Common myeloid progenitor, CD34-positive (primary cell): Measurements from ENCODE around the gene TMEM255B.

ENCODE experiments used
- CTCF ChIA-PET: fragments of 350-600 bp; sonication (Branson Sonifier 250); formaldehyde crosslinking; loops from one replicate; lab custom pipeline; 2021; ENCODE audit warnings: antibody characterized with exemption; lab: Charles Lee
- POLR2A ChIA-PET: fragments of 350-600 bp; sonication (Branson Sonifier 250); formaldehyde crosslinking; loops from one replicate; lab custom pipeline; 2021; ENCODE audit warnings: antibody characterized with exemption; lab: Charles Lee
- DNase-seq, 3 donors: peaks; one replicate each; pipeline versions ENCODE4 v3.0.0 to v3.0.0-alpha.2; 2013
- H3K27ac ChIP-seq, 2 experiments: 1 replicate in 1 of 2; 2 replicates in 1 of 2; pipeline ENCODE4 v1.7.0; 2013; ENCODE audit warnings: inconsistent platforms in 2 of 2, low read length in 2 of 2, mild to moderate bottlenecking in 2 of 2, low read depth in 1 of 2, moderate library complexity in 1 of 2; ENCODE audit not compliant: severe bottlenecking in 2 of 2, insufficient read depth in 1 of 2, poor library complexity in 1 of 2
- H3K27me3 ChIP-seq, 5 experiments: replicated peaks in 2 of 5; 1 replicate in 3 of 5; 2 replicates in 2 of 5; pipeline versions ENCODE4 v1.6.1 to v1.7.0; 2013; ENCODE audit warnings: low read length in 4 of 5, mild to moderate bottlenecking in 2 of 5, moderate library complexity in 2 of 5, inconsistent platforms in 1 of 5; ENCODE audit not compliant: insufficient read depth in 5 of 5, control insufficient read depth in 4 of 5
- H3K36me3 ChIP-seq, 4 experiments: 1 replicate in 2 of 4; 2 replicates in 2 of 4; pipeline versions ENCODE4 v1.6.1 to v1.7.0; 2013; ENCODE audit warnings: low read length in 3 of 4, control low read depth in 1 of 4, mild to moderate bottlenecking in 1 of 4; ENCODE audit not compliant: control insufficient read depth in 4 of 4, insufficient read depth in 4 of 4
- H3K4me1 ChIP-seq, 4 experiments: 1 replicate in 3 of 4; 2 replicates in 1 of 4; pipeline versions ENCODE4 v1.6.1 to v1.7.1; 2013; ENCODE audit warnings: low read length in 3 of 4, mild to moderate bottlenecking in 3 of 4, control low read depth in 1 of 4, inconsistent platforms in 1 of 4, moderate library complexity in 1 of 4; ENCODE audit not compliant: control insufficient read depth in 4 of 4, insufficient read depth in 4 of 4; ENCODE audit errors: control extremely low read depth in 1 of 4
- H3K4me3 ChIP-seq, 7 experiments: 1 replicate in 4 of 7; 2 replicates in 3 of 7; pipeline versions ENCODE4 v1.5.1 to v1.7.0; 2013; ENCODE audit warnings: mild to moderate bottlenecking in 7 of 7, low read length in 6 of 7, moderate library complexity in 6 of 7, inconsistent platforms in 2 of 7, low read depth in 2 of 7, control low read depth in 1 of 7; ENCODE audit not compliant: insufficient read depth in 4 of 7, control insufficient read depth in 1 of 7; ENCODE audit errors: extremely low read depth in 1 of 7
- H3K9me3 ChIP-seq, 5 experiments: 1 replicate in 4 of 5; 2 replicates in 1 of 5; pipeline versions ENCODE4 v1.6.1 to v1.7.1; 2013; ENCODE audit warnings: low read length in 4 of 5, mild to moderate bottlenecking in 2 of 5, inconsistent platforms in 1 of 5, low read depth in 1 of 5, moderate library complexity in 1 of 5; ENCODE audit not compliant: control insufficient read depth in 4 of 5, insufficient read depth in 2 of 5; ENCODE audit errors: control extremely low read depth in 1 of 5
- WGBS: methylation state at CpG from one replicate; pipeline ENCODE4 v1.1.5; 2013; ENCODE audit not compliant: insufficient coverage; 5-methylcytosine and 5-hydroxymethylcytosine counted together

The TMEM255B gene

DNA sequence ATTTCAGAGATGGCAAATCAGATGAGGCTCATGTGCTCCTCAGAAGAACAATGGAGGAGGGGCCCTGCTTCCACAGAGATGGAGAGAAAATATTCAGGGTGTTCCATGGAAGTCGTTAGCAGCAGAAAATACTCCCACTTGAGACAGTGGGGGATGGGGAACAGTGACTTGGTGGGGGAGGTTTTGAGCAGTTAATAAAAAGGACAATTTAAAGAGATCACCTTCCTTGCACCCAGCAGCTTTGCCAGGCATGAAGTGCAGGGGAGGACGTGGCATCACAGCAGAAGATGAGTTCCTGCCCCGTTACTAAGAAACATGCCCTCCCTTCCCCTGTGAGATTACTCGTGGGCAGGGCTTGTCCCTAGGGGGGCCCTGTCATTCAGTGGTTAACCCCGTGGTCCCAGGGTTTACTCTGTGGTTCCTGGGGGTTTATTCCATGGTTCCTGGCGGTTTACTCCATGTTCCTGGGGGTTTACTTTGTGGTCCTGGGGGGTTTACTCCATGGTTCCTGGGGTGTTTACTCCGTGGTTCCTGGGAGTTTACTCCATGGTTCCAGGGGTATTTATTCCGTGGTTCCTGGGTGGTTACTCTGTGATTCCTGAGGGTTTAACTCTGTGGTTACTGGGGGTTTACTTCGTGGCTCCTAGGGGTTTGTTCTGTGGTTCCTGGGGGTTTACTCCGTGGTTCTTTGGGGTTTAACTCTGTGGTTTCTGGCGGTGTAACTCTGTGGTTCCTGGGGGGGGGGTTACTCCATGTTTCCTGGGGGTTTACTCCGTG, 49.2 kb downstream of the TMEM255B start:
- DNase-seq, result no peak
- POLR2A ChIA-PET, result no interaction called here
- H3K4me3 ChIP-seq, result no peak overlapping the region
- H3K4me1 ChIP-seq, result no peaks in the 10 kb centered on the region
- peaks cover 0 to 5% (median 0%) of the 10 kb centered on the region in 5 experiments for H3K27me3 ChIP-seq
- H3K27ac ChIP-seq, result no peak overlapping the region
- H3K36me3 ChIP-seq, result no peaks in the 10 kb centered on the region
- WGBS, result 89% methylated on average over 4 of the region's 12 CpGs
- peaks cover 2 to 32% (median 28%) of the 10 kb centered on the region in 5 experiments for H3K9me3 ChIP-seq
- CTCF ChIA-PET, result no interaction called here

DNA sequence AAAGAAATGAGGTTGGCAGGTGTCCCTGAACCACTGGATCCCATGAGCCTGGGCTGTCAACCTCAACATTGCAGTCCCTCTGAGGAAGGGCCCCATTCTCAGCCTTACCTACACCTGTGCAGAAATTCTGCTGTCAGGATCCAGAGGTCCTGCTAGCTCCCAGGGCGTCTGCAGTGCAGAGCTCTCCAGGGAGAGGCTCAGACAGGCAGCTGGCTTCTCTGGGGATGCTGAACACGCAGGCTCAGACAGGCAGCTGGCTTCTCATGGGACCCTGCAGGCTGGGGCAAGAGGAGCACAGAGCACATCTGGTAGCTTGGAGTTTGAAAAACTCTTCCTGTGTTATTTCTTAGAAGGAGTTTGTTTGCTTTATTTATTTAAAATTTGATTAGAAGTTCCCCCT, 50.9 kb downstream of the TMEM255B start:
- POLR2A ChIA-PET, result no interaction called here
- Histone ChIP-seq H3K4me3 (no peak overlapping the region), H3K36me3 (no peaks in the 10 kb centered on the region), H3K27me3 (peaks cover 0 to 2% (median 0%) of the 10 kb centered on the region in 5 experiments), H3K4me1 (no peaks in the 10 kb centered on the region), H3K9me3 (peaks cover 2 to 32% (median 28%) of the 10 kb centered on the region in 5 experiments), H3K27ac (no peak overlapping the region)
- CTCF ChIA-PET, result no interaction called here
- DNase-seq, result no peak
- WGBS, result 100% methylated on average over 2 of the region's 2 CpGs

DNA sequence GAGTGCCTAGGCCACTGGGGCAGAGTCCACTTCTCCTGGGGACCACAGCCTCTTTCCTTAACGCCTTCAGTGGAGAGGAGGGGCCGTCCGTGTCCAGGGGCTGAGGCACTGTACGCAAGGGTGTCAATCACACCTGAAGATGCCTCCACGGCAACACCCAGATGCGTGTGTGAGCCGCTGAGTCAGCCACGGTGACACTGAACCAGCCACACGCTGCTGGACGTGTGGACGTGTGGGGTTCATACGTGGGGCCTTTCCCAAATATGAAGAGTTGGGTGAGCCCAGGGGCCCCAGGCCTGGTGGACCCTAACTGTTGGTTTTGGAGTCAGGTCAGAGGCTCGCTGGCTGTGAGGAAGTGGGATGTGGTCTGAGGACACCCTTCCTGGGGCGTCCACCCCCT, 51.6 kb downstream of the TMEM255B start:
- Histone ChIP-seq H3K4me3 (no peak overlapping the region), H3K9me3 (peaks cover 2 to 35% (median 28%) of the 10 kb centered on the region in 5 experiments), H3K27ac (no peak overlapping the region), H3K4me1 (peaks cover 0 to 1% (median under 1%) of the 10 kb centered on the region in 4 experiments), H3K36me3 (no peaks in the 10 kb centered on the region), H3K27me3 (peaks cover 0 to 2% (median 0%) of the 10 kb centered on the region in 5 experiments)
- CTCF ChIA-PET, result no interaction called here
- 98% methylated on average over 14 of the region's 14 CpGs for WGBS
- POLR2A ChIA-PET, result no interaction called here
- DNase-seq, result no peak

DNA sequence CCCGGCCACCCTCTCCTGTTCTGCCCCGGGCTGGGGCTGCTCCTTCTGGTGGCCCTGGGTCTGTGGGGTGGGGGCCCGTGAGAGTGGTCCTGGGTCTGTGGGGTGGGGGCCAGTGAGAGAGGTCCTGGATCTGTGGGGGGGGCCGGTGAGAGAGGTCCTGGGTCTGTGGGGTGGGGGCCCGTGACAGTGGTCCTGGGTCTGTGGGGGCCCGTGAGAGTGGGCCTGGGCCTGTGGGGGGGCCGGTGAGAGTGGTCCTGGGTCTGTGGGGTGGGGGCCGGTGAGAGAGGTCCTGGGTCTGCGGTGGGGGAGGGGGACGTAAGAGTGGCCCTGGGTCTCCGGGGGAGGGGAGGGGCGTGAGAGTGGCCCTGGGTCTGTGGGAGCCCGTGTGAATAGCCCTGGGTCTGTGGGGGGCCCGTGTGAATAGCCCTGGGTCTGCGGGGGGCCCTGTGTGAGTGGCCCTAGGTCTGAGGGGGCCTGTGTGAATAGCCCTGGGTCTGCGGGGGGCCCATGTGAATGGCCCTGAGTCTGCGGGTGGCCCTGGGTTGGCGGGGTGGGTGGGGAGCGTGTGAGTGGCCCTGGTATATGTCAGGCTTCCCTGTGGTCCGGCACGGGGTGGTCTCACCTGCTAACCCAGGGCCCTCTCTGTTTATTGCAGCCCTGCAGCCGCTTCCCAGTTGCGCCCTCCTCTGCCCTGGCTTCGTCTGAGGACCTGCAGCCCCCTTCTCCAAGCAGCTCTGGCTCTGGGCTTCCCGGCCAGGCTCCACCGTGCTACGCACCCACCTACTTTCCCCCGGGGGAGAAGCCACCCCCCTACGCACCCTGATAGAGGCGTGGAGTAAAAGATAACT, 52.3 kb downstream of the TMEM255B start:
- H3K4me1 ChIP-seq, result peaks cover 0 to 8% (median 6%) of the 10 kb centered on the region in 4 experiments
- H3K36me3 ChIP-seq, result no peaks in the 10 kb centered on the region
- DNase-seq, result no peak
- ChIA-PET CTCF (no interaction called here), POLR2A (no interaction called here)
- no peak overlapping the region for H3K27ac ChIP-seq
- H3K27me3 ChIP-seq, result peaks cover 0 to 2% (median 0%) of the 10 kb centered on the region in 5 experiments
- 94% methylated on average over 12 of the region's 30 CpGs for WGBS
- no peak overlapping the region for H3K4me3 ChIP-seq
- H3K9me3 ChIP-seq, result peaks cover 2 to 35% (median 26%) of the 10 kb centered on the region in 5 experiments

DNA sequence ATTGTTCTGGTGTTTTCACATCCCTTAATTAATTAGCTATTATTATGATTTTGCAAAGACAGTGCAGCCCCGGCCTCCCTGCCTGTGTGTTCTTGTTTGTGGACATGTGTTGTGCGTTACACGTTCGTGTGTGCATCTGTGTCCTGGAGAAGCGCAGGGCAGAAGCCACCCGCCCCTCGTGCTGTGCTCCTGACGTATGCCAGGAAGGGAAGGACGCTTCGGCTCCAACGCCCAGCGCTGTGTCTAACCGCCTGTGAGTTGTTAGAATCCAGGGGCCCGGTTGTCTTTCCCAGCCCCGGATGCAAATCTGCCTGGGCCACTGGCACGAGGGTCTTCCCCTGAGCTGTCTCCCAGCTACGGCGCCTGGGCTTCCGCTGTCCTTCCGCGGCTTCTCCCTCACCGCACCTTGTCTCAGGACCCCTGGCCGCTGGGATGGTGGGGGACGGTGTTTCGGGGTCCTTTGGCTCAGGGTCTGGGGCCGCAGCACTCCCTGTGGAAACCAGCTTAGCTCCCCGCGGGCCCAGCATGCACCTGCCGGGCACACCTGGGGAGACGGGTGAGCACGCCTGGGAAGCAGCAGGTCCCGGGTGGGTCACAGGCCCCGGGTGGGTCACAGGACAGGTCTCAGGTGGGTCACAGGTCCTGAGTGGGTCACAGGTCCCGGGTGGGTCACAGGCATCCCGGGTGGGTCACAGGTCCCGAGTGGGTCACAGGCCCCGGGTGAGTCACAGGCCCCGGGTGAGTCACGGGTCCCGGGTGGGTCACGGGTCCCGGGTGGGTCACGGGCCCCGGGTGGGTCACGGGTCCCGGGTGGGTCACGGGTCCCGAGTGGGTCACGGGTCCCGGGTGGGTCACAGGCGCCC, 53.4 kb downstream of the TMEM255B start:
- POLR2A ChIA-PET, result no interaction called here
- 94% methylated on average over 34 of the region's 51 CpGs for WGBS

DNA sequence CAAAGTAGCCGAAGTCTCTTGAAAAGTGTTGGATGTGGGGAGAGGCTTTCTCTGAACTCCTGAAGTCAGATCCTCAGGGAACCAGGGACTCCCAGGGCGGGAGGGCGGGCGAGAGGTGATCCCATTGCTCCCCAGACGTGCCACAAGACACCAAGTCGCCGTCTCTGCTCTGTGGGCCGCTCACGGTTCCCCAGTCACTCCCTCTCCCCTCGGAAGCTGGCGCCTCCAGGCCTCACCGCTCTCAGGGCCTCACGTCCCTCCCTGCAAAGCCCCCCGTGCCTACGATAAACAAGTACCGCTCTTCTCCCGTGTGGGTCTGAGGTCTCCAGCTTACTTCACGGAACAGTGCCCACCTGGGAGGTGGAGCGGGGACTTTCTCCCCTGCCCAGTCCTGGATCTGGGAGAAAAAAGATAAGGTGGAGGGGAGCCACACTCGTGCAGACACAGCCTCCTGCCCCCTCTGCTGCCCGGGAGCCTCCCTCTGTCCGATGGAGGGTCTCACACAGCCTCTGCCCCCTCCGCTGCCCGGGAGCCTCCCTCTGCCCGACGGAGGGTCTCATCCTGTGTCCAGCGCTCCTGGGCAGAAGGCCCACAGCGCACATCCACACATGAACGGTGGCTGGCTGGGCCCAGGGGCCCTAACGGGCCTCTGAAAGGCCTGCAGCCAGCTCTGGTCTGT, 54.2 kb downstream of the TMEM255B start:
- Histone ChIP-seq H3K27me3 (peaks cover 0 to 2% (median 0%) of the 10 kb centered on the region in 5 experiments), H3K27ac (no peak overlapping the region), H3K36me3 (no peaks in the 10 kb centered on the region), H3K4me1 (peaks cover 0 to 15% (median 12%) of the 10 kb centered on the region in 4 experiments), H3K4me3 (no peak overlapping the region), H3K9me3 (peaks cover 2 to 21% (median 13%) of the 10 kb centered on the region in 5 experiments)
- CTCF ChIA-PET, result interaction anchor here (1.2 kb wide), 1 partner anchor 13 kb away, joined by 4 read pairs; no protein-coding TSS in a partner anchor
- WGBS, result 98% methylated on average over 25 of the region's 30 CpGs
- POLR2A ChIA-PET, result no interaction called here
- no peak for DNase-seq

More for the DNA sequence above, 53.4 kb downstream of the TMEM255B start:
- peaks cover 2 to 28% (median 20%) of the 10 kb centered on the region in 5 experiments for H3K9me3 ChIP-seq
- no peaks in the 10 kb centered on the region for H3K36me3 ChIP-seq
- H3K27me3 ChIP-seq, result peaks cover 0 to 2% (median 0%) of the 10 kb centered on the region in 5 experiments
- no peak for DNase-seq
- H3K4me3 ChIP-seq, result no peak overlapping the region
- peaks cover 0 to 15% (median 12%) of the 10 kb centered on the region in 4 experiments for H3K4me1 ChIP-seq
- CTCF ChIA-PET, result interaction anchor here (0.6 kb wide), 1 partner anchor 47 kb away, joined by 3 read pairs; no protein-coding TSS in a partner anchor
- H3K27ac ChIP-seq, result no peak overlapping the region
